NCI-H2107 treated with DMSO at 0.1 percent for 48 hours (cell line): ENCODE results near the gene AKR1B1.

Source experiments
- DNase-seq: peaks from one replicate; lab custom pipeline; 2025; ENCODE audit not compliant: unreplicated experiment; lab: John Stamatoyannopoulos, UW

AKR1B1 gene

DNA sequence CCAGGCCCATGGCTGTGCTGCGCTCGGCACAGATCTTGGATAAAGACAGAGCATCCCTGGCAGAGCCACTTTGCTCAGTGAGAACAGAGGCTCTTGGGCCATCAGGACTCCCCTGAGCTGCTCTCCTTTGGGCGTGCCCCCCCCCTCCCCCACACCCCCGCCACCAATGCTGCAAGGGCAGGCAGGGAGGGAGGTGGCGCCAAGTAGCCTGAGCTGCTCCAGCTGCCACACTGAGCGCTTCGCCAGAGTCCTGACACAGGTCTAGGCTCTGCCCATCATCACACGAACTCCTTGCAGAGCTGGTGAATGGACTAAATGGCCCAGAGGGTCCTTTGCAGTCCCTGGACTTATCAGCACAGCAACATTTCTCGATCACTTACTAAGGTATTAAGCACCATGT lies 12.5 kb downstream of the AKR1B1 start:
- no peak for DNase-seq

DNA sequence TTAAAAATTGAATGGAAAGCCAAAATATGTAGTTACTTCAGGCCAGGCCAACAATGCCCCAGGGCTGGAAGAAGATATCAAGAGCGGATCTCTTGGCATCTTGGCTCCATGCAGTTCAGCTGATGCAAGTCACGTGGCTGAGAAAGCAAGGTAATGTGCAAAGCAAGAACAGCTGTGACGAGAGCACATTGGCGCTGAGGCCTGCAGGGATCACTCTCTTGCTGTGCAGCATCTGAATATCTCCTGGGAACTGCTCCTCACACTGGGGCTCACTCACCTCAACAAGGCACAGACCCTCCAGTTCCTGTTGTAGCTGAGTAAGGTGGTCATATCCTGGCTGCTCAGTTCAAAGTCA lies 14.0 kb downstream of the AKR1B1 start:
- no peak for DNase-seq

DNA sequence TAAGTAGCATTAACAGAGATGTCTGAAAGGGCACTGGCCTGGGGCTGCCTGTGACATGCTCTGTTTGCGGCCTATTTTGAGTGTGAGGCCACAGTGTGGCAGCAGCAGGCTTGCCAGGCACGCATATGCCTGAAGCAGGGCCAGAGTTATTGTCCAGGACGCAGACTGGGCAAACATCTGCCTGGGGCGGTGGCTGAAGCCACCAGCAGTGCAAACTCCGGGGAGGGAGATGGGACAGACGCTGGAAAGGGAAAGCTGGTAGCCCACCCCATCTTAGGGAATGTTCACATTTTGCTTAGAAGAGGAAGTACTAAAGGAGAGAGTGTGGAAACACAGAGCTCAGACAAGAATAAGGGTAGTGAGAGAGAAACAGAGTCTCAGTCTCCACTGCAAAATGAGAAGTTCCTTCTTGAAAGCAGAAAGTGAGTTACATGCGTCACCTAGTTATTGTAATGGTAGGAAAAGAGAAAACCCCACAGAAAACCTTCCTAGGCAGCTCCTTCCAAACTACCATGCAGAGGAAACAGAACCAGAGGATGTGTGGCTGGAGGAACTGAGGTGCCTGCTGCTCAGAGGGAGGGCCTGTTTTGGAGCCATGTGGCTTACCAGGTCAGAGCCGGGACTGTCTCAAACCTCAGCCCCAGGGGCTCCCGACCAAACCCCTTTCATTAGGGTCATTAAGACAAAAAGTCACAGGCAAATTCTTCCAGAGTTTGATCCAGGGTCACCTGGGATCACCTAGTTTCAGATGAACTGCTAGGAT lies 14.5 kb downstream of the AKR1B1 start:
- no peak for DNase-seq

DNA sequence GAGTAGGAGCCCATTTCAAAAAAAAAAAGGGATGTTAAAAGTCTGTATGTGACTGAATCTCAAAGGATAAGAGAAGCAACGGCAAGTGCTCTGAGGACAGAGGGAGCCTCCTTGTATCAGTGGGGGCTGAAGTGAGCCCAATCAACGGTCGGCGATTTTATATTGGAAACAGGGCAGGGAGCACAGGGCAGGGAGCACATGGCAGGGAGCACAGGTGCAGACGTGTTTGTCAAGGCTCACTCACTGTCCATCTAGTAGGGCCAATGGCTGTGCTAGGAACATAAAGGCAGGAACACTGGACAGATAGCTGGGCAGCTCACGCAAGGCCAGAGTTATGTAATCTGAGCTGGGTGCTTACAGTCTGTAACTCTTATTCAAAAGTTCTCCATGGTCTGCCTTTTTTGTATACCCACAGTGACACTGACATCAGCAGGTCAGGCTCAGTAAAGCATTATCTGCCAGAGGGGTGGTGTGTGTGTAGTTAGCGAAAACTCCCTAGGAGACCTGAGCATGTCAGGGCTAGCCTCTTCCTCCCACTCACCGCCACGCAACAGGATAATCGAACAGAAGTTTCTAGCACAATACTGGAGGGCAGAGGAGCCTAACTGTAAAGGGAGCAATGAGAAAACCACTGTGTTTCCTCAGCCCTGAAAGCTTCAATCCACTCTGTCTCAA lies 15.4 kb downstream of the AKR1B1 start:
- DNase-seq, result no peak

DNA sequence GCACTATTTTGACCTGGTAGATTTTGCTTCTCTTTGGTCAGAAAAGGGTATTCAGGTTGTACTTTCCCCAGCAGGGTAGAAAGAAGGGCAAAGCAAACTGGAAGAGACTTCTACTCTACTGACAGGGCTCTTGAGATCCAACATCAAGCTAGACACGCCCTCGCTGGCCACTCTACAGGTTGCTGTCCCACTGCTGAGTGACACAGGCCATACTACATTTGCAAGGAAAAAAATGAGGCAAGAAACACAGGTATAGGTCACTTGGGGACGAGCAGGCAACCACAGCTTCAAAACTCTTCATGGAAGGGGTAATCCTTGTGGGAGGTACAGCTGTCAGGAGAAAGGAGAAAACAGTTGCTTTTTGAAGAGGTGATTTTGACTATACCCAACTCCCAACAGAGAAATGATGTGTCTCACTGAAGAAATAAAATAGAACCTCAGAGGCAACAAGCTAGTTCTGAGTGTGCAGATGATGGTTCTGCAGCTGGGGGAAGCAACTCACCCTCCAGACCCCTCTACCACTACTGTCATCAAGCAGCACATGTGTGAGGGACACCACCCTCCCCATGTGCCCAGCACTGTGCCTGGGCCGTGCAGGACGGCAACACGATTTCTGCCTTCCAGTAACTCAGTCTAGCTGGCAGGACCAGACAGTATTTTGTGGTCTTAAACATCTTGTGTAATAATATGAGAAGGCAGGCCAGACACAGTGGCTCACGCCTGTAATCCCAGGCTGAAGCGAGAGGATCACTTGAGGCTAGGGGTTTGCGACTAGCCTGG lies 16.3 kb downstream of the AKR1B1 start:
- no peak for DNase-seq

DNA sequence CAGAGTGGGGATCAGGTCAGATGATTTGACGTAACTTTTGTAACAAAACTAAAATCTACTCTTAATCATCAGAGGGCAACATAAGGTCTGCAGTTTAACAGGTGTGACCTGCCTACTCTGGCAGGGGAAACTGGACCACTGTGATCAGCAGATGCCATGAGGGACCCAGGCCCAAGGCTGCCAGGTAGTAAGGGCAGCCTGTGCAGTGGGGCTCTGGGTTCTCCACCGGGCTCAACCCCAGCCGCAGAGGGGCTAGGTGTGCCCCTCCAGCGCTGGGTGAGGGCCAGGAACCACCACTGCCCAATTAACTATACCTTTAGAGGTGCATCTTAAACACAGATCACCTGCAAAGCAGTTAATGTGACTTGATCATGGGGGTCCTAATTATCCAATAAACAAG lies 17.6 kb downstream of the AKR1B1 start:
- no peak for DNase-seq

DNA sequence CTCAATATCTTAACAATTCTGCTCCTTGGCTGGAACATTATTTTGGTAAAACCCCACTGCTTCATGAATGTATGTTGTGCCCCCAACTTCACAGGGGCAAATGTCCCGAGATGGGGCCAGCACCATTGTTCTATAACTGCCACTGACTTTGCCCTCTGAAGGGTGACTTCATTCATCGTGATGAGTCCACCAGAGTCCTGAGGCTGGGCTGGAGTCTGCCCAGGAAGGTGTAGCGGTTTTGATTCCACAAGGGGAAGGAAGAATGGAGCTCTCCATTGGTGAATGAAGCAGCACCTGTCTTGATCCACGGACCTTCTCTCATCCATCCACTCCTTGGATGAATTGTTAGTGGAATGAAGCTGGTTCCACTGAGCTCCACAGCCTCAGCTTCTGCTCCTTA lies 18.4 kb downstream of the AKR1B1 start:
- no peak for DNase-seq

DNA sequence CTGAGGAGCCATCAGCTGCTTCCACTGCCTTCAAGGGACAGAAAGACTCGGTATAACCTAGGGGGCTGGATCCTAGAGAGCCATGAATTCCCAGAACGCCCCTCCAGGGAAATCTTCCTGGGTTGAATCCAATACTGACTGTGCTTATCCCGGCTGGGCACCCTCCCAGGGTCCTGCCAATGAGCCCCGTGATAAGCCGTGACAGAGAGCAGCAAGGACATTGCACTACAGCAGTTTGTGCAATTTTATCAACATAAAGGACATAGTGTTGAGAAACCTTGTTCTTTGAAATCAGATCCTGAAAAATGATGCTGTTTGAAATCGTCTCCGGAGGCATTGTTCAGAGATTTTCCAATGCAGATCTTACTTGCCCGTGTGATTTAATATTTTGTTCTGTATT lies 18.8 kb downstream of the AKR1B1 start:
- DNase-seq, result no peak

DNA sequence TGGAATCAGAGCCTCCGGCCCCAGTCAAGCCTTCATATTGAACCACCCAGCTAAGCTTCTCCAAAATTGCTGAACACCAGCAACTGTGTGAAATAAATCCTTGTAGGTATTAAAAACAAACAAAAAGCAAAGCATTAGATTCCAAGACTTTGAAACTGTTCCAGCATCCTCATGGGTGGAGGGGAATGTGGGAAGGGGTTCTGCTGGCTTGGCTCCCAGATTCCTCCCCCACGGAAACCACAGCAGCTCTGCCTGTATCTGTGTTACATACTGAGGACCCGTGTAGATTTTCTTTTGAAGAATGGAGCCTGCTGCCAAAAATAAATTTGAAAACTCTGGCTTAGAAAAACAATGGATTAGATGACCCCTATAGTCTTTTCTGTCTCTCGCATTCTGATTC lies 20.0 kb downstream of the AKR1B1 start:
- DNase-seq, result no peak

DNA sequence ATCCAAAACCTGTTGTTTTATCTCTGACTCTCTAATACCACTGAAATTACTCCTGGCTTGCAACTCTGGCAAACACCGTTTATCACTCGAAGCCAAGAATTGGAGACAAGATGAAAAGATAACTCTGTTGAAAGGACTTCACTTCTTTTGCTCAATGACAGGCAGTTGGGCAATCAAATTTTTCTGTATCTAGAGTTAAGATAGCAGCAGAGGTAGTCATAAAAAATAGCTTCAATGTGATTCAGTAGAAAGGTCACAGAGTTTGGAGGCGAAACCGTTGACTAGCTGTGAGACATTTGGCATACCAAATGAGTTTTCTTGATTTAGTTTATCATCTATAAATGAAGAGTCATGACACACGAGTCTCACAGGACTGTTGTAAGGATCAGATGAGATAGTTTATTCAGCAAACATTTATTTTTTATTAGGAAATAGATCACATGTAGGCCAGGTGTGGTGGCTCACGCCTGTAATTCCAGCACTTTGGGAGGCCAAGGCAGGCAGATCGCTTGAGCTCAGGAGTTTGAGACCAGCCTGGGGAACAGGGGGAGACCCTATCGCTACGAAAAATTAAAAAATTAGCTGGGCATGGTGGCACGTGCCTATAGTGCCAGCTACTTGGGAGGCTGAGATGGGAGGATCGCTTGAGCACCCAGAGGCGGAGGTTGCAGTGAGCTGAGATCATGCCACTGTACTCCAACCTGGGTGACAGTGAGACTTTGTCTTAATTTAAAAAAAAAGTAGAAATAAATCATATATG lies 23.6 kb downstream of the AKR1B1 start:
- DNase-seq, result no peak

DNA sequence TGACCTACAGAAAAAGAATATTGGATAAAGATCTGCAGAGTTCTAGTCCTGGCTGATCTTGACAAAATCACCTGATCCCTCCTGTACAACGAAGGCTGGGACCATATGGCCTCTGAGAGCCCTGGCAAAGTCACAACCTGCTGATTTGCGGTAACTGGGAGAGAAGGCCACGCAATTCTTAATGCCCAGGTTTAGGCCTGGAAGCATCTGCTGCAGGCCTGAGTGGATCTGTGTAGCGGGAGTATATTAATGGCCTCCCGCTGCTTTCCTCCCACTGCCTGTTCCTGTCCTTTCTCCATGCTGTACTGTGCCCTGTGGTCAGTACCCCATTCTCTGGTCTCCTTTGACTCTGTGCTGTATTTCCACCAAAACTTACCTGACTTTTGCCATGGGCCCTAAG lies 24.2 kb downstream of the AKR1B1 start:
- DNase-seq, result no peak

DNA sequence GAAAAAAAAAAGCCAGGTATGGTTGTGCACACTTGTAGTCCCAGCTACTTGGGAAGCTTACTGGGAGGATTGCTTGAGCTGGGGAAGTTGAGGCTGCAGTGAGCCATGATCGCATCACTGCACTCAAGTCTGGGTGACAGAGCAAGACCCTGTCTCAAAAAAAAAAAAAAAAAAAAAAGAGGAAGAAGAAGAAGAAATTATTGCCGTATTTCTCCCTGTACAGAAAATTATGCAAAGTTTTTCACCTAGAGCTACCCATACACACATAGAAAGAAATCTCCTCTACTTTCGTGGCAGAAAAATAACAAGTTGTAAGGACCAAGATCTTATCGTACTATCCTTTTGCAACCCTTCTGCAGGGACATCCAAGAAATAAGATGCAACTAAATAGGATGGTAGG lies 25.5 kb downstream of the AKR1B1 start:
- DNase-seq, result no peak

DNA sequence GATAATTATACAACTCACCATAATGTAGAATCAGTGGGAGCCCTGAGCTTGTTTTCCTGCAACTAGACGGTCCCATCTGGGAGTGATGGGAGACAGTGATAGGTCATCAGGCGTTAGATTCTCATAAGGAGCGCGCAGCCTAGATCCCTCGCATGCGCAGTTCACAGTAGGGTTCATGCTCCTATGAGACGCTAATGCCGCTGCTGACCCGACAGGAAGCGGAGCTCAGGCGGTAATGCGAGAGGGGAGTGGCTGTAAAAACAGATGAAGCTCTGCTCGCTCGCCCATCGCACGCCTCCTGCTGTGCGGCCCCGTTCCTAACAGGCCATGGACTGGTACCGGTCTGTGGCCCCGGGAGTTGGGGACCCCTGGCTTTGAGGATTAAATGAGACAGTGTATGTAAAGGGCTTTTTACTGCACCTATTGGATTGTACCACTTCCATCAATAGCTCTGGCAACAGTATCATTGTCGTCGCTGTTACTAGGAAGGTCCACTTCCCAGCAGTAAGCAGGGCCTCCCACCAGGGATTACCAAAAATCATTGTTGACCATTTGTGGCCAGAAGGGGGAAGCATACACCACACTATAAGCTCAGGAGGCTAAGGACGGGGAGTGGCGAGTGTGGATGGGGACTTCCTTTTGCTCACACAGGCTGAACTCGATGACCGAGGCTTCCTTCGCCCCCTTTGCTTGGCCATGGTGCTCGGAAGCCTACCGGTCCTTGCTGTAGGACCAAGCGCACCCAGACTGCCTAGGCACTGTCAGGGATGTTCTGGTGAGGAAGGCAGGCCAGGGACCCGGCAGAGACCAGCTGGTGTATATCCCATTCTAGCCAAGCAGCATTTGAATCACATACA lies 26.4 kb downstream of the AKR1B1 start:
- peak; percentile 82 for DNase-seq

DNA sequence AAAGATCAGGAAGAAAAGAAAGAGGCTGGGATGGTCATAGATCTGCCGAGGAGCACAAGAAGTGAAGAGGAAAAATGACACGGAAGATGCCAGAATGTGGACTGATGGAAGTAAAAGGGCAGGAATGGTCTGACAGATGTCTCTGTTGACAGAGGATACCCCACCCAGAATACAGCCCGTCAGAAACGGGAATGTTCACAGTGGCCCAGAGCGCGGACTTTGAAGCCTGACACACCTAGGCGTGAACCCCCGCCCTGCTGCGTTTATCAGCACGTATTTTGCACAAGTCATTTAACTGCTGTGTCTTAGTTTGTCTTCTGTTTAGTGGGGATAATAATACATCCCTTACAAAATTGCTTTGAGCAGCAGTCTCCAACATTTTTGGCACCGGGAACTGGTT lies 27.1 kb downstream of the AKR1B1 start:
- DNase-seq, result no peak

DNA sequence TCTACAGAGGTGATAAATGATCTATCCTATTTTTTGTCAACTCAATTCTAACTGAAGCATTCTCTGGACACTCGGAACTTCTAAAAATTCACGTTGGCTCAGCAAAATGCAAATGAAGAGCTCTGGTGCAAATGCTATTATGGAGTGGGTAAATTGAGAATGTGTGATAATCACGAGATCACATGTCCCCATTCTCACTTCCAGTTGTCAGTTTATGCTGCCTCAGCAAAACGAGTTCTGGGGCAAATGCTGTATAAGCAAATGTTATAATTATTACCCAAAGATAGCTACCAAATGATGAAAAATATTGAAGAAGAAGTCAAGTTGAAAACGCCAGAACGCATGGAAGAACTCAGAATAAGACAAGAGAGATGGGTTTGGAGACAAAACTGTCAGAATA lies 29.4 kb downstream of the AKR1B1 start:
- DNase-seq, result no peak

DNA sequence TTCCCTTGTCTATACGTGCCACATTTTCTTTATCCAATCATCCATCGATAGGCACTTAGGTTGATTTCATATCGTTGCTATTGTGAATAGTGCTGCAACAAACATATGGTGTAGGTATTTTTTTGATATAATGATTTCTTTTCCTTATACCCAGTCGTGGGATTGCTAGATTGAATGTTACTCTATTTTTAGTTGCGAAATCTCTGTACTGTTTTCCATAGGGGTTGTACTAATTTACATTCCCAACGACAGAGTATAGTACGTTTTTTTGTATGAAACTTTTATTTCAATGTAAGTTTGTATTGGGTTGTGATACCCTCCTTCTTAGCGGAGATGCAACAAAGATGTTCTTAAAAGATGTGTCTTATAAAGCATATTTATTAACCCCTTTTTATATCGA lies 30.0 kb downstream of the AKR1B1 start:
- no peak for DNase-seq

DNA sequence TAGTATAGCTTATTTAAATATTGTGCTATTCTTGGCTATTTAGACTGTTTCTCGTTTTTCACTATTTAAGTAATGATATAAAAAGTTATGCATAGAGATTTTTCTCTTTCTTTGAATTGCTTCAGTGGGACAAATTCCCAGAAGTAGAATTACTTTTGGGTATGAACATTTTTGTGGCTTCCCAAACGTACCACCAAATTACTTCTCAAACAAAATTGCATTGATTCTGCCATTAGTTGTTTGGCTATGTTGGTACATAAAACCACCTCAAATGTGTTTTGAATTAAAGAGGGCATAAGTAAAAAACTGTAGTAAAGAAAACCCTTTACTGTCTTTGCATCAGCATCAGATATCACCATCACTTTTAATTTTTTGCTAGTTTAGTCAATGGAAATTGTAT lies 31.0 kb downstream of the AKR1B1 start:
- no peak for DNase-seq

DNA sequence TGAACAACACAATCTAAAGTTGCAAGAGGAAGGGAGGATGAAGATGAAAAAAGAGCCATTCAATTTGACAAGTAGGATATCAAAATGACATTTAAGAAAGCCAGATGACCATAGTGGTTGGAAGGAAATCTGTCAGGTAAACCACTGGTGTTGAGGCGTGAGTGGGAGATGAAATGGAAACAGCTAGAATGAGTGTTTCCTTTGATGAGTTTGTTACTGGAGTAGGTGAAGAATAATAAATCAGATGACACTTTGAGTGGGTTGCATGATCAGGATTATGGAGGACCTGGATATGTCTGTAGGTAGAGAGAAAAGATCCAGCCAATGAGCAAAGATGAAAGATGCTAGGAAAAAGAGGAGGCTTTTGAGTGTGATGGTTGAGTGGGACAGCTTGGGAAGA lies 33.1 kb downstream of the AKR1B1 start:
- no peak for DNase-seq

DNA sequence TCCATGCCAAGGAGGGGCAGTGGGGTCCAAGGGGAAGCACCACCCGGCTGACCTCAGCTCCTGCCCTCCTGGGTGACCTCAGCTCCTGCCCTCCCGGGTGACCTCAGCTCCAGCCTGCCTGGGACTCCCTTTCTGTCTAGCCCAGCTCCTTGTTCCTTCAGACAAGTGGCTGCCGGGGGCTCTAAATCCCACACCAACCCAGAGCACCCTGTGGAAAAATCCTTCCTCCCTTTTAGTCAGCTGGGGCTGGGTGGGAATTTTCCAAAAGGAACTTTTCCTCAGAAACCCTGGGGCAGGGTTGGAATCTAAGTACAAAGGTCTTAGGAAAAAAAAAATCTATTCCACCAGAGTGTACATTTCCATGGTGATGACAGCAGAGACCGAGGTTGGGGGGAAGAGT lies 36.3 kb downstream of the AKR1B1 start:
- DNase-seq, result no peak

DNA sequence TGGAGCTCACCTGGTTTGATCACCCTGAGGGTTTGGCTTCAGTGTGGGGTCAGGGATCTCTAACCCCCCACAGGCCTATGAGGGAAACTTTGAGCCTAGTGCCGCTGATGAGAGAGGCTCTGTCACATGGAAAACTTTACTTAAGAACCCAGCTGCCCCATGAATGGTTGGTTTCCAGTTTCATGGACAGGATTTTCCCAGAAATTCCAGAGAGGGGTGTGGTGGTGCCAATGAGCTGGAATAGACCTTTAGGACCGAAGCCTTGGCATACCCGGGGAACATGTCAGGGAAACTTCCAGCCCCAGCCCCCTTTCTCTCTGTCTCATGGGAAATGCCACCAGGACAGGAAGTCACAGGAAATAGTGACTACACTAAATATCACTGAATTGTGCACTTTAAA lies 36.9 kb downstream of the AKR1B1 start:
- no peak for DNase-seq
